ENCODE results near the gene GALR1.
A peak's percentile ranks its signal among the peaks of the same experiment; 100 is the strongest.
"Not testable (repeated sequence)": the region's sequence is repeated elsewhere in the genome, so short reads cannot be mapped to it uniquely, and the experiment has no call there.

Gene GALR1

GRCh38 chr18:77249569-77250500, at the start of gene GALR1:
Gene GALR1, plus strand, starts transcription at chr18:77249848. Its CDS starts 701 bp downstream, at chr18:77250549.
- DNase-seq (ENCODE audit: low spot score), result no peak

GRCh38 chr18:77201506-77201905, 48.1 kb upstream of the GALR1 start:
- DNase-seq (ENCODE audit: low spot score), result no peak

GRCh38 chr18:77202329-77202728, 47.3 kb upstream of the GALR1 start:
- no peak for DNase-seq (ENCODE audit: low spot score)

- DNase-seq (ENCODE audit: low spot score), result peak; percentile 40
Observed at GRCh38 chr18:77203071-77203470, 46.6 kb upstream of the GALR1 start.

GRCh38 chr18:77203851-77204250, 45.8 kb upstream of the GALR1 start:
- DNase-seq (ENCODE audit: low spot score), result no peak

GRCh38 chr18:77205769-77206168, 43.9 kb upstream of the GALR1 start:
- DNase-seq (ENCODE audit: low spot score), result no peak

- peak; percentile 62 for DNase-seq (ENCODE audit: low spot score)
Observed at GRCh38 chr18:77206676-77207374, 42.8 kb upstream of the GALR1 start.

- peak; percentile 81 for DNase-seq (ENCODE audit: low spot score)
Observed at GRCh38 chr18:77207540-77207939, 42.1 kb upstream of the GALR1 start.

- DNase-seq (ENCODE audit: low spot score), result peak; percentile 76
Observed at GRCh38 chr18:77208964-77209363, 40.7 kb upstream of the GALR1 start.

- DNase-seq (ENCODE audit: low spot score), result peak; percentile 54
Observed at GRCh38 chr18:77209587-77209986, 40.1 kb upstream of the GALR1 start.

GRCh38 chr18:77210249-77210648, 39.4 kb upstream of the GALR1 start:
- DNase-seq (ENCODE audit: low spot score), result no peak

GRCh38 chr18:77218642-77219041, 31.0 kb upstream of the GALR1 start:
- no peak for DNase-seq (ENCODE audit: low spot score)

GRCh38 chr18:77220726-77221125, 28.9 kb upstream of the GALR1 start:
- no peak for DNase-seq (ENCODE audit: low spot score)

GRCh38 chr18:77222464-77222863, 27.2 kb upstream of the GALR1 start:
- DNase-seq (ENCODE audit: low spot score), result no peak

- DNase-seq (ENCODE audit: low spot score), result no peak
Observed at GRCh38 chr18:77223221-77223639, 26.4 kb upstream of the GALR1 start.

GRCh38 chr18:77223653-77224052, 26.0 kb upstream of the GALR1 start:
- no peak for DNase-seq (ENCODE audit: low spot score)

GRCh38 chr18:77230645-77231044, 19.0 kb upstream of the GALR1 start:
- no peak for DNase-seq (ENCODE audit: low spot score)

- no peak for DNase-seq (ENCODE audit: low spot score)
Observed at GRCh38 chr18:77234504-77235365, 14.9 kb upstream of the GALR1 start.

GRCh38 chr18:77239285-77239684, 10.4 kb upstream of the GALR1 start:
- not testable (repeated sequence) for DNase-seq (ENCODE audit: low spot score)

GRCh38 chr18:77248873-77249568, 627 bp upstream of the GALR1 start:
- no peak for DNase-seq (ENCODE audit: low spot score)

- no peak for DNase-seq (ENCODE audit: low spot score)
Observed at GRCh38 chr18:77250501-77250925, 865 bp downstream of the GALR1 start.
